ENCODE measurements around the gene UBN1. TPM values are rescaled to one million over a fixed set of nuclear protein-coding genes. Genes with fewer than 3 reads are reported as not detected.

The UBN1 gene
- total RNA-seq, 6 experiments from 2014 or later = 21.3 to 24.8 (median 22.0) TPM

GRCh38 chr16:4868026-4868425 lies 20.7 kb downstream of the UBN1 start:
- DNase-seq = no peak
- H3K36me3 Mint-ChIP-seq (ENCODE audit: low read depth) = peaks cover 13% of the 10 kb centered on the region

GRCh38 chr16:4868535-4868934 lies 21.3 kb downstream of the UBN1 start:
- no peak overlapping the region for H3K27ac Mint-ChIP-seq
- H3K36me3 Mint-ChIP-seq (ENCODE audit: low read depth) = peaks cover 17% of the 10 kb centered on the region
- H3K27me3 Mint-ChIP-seq (ENCODE audit: insufficient read depth) = no peaks in the 10 kb centered on the region; the same call in 1 of the 2 replicates
- no peak overlapping the region for H3K4me3 Mint-ChIP-seq
- no peak for TF ChIP-seq CTCF (IDR thresholded peaks at IDR 0.05)
- H3K4me1 Mint-ChIP-seq (ENCODE audit: low read depth) = no peaks in the 10 kb centered on the region
- H3K9me3 Mint-ChIP-seq = no peaks in the 10 kb centered on the region
- no peak for DNase-seq

More at GRCh38 chr16:4868026-4868425, 20.7 kb downstream of the UBN1 start:
- H3K4me1 Mint-ChIP-seq (ENCODE audit: low read depth) = no peaks in the 10 kb centered on the region
- no peak overlapping the region for H3K4me3 Mint-ChIP-seq
- no peaks in the 10 kb centered on the region for H3K9me3 Mint-ChIP-seq
- TF ChIP-seq CTCF (IDR thresholded peaks at IDR 0.05) = no peak
- no peaks in the 10 kb centered on the region; the same call in 1 of the 2 replicates for H3K27me3 Mint-ChIP-seq (ENCODE audit: insufficient read depth)
- H3K27ac Mint-ChIP-seq = no peak overlapping the region

GRCh38 chr16:4869147-4869805 lies 22.0 kb downstream of the UBN1 start:
- DNase-seq = no peak
- Mint-ChIP-seq H3K9me3 (no peaks in the 10 kb centered on the region), H3K4me3 (no peak overlapping the region), H3K36me3 (ENCODE audit: low read depth) (peaks cover 17% of the 10 kb centered on the region), H3K27ac (no peak overlapping the region), H3K27me3 (ENCODE audit: insufficient read depth) (no peaks in the 10 kb centered on the region; the same call in 1 of the 2 replicates), H3K4me1 (ENCODE audit: low read depth) (no peaks in the 10 kb centered on the region)
- no peak for TF ChIP-seq CTCF (IDR thresholded peaks at IDR 0.05)

- H3K9me3 Mint-ChIP-seq = no peaks in the 10 kb centered on the region
- peaks cover 24% of the 10 kb centered on the region for H3K36me3 Mint-ChIP-seq (ENCODE audit: low read depth)
- no peak for DNase-seq
- no peak for TF ChIP-seq CTCF (IDR thresholded peaks at IDR 0.05)
- H3K4me3 Mint-ChIP-seq = no peak overlapping the region
- H3K27me3 Mint-ChIP-seq (ENCODE audit: insufficient read depth) = no peaks in the 10 kb centered on the region; the same call in 1 of the 2 replicates
- H3K4me1 Mint-ChIP-seq (ENCODE audit: low read depth) = no peaks in the 10 kb centered on the region
- no peak overlapping the region for H3K27ac Mint-ChIP-seq
Measured at GRCh38 chr16:4870138-4870671, 22.9 kb downstream of the UBN1 start.

- Mint-ChIP-seq H3K36me3 (ENCODE audit: low read depth) (peaks cover 29% of the 10 kb centered on the region), H3K27ac (no peak overlapping the region), H3K27me3 (ENCODE audit: insufficient read depth) (no peaks in the 10 kb centered on the region; the same call in 1 of the 2 replicates), H3K4me1 (ENCODE audit: low read depth) (no peaks in the 10 kb centered on the region), H3K4me3 (no peak overlapping the region), H3K9me3 (no peaks in the 10 kb centered on the region)
- TF ChIP-seq CTCF (IDR thresholded peaks at IDR 0.05) = no peak
- no peak for DNase-seq
Measured at GRCh38 chr16:4871071-4871470, 23.8 kb downstream of the UBN1 start.

All from HFFc6 (cell line).